ENCODE results near the gene SPATA9. TPM values are rescaled to one million over a fixed set of nuclear protein-coding genes. Genes with fewer than 3 reads are reported as not detected.

The SPATA9 gene
- total and polyA plus RNA-seq, 9 of the 15 experiments (the other 6 are each of a cell fraction or from before 2014, with no cell fraction given) = 0.16 to 5.5 (median 0.39) TPM; not detected in 3

DNA sequence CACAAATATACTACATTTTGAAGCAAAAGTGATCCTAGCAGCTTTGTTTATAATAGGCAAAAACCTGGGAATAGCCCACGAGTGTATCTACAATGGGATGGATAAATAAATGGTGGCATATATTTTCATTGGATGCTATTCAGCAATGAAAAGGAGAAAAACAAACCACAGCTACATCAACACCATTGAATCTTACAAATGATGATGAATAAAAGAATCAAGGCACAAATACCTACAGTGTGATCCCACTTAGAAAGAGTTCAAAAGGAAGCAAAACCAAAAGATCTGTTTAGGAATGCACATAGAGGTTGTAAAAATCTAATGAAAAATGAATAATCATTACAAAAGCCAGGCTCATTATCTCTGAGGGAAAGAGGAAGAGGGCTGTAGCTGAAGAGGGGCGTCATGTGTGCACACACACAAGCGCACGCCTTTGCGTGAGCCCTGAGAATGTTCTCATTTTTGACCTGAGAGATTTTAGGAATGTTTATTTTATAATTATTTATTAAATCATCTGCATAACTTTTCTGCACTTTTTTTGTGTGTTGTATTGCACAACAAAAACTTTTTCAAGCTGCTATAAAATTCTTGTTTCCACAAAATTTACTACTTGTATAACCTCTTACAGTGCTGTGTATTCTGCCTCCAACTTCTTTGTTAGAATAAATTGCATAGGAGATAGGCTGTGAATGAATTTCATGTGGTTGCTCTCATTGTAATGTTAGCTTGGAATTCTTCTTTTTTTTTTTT lies 42.5 kb upstream of the SPATA9 start (continued):
- TF ChIP-seq CXXC5 (CRISPR knock-in tag; IDR thresholded peaks at IDR 0.05) = peak; percentile 73
- 0 out of 2 replicates have a peak, but pooled peaks have one; percentile 17 for TF ChIP-seq SMARCA4 (IDR thresholded peaks at IDR 0.05)
- peak; percentile 30; the same call in 1 of the 2 replicates for TF ChIP-seq RBFOX2 (IDR thresholded peaks at IDR 0.05; ENCODE audit: low read depth, low read length)
- TF ChIP-seq ADNP (tag; IDR thresholded peaks at IDR 0.05) = 0 out of 2 replicates have a peak, but pooled peaks have one; percentile 29
- peak; percentile 17; the same call in 1 of the 2 replicates for TF ChIP-seq L3MBTL2 (IDR thresholded peaks at IDR 0.05)
- TF ChIP-seq ZNF217 (CRISPR knock-in tag; IDR thresholded peaks at IDR 0.05) = no peak
- peak; percentile 82 for TF ChIP-seq CEBPB (tag; IDR thresholded peaks at IDR 0.05)
- TF ChIP-seq, protein P1, sequence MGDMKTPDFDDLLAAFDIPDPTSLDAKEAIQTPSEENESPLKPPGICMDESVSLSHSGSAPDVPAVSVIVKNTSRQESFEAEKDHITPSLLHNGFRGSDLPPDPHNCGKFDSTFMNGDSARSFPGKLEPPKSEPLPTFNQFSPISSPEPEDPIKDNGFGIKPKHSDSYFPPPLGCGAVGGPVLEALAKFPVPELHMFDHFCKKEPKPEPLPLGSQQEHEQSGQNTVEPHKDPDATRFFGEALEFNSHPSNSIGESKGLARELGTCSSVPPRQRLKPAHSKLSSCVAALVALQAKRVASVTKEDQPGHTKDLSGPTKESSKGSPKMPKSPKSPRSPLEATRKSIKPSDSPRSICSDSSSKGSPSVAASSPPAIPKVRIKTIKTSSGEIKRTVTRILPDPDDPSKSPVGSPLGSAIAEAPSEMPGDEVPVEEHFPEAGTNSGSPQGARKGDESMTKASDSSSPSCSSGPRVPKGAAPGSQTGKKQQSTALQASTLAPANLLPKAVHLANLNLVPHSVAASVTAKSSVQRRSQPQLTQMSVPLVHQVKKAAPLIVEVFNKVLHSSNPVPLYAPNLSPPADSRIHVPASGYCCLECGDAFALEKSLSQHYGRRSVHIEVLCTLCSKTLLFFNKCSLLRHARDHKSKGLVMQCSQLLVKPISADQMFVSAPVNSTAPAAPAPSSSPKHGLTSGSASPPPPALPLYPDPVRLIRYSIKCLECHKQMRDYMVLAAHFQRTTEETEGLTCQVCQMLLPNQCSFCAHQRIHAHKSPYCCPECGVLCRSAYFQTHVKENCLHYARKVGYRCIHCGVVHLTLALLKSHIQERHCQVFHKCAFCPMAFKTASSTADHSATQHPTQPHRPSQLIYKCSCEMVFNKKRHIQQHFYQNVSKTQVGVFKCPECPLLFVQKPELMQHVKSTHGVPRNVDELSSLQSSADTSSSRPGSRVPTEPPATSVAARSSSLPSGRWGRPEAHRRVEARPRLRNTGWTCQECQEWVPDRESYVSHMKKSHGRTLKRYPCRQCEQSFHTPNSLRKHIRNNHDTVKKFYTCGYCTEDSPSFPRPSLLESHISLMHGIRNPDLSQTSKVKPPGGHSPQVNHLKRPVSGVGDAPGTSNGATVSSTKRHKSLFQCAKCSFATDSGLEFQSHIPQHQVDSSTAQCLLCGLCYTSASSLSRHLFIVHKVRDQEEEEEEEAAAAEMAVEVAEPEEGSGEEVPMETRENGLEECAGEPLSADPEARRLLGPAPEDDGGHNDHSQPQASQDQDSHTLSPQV (IDR thresholded peaks at IDR 0.05) = 0 out of 2 replicates have a peak, but pooled peaks have one; percentile 48
- TF ChIP-seq DMBX1 (CRISPR knock-in tag; IDR thresholded peaks at IDR 0.05; ENCODE audit: borderline replicate concordance) = peak; percentile 42; the same call in 1 of the 2 replicates
- no peak for TF ChIP-seq SMAD1 (IDR thresholded peaks at IDR 0.05; ENCODE audit: low read depth, low read length, partially characterized antibody)
- no peak for TF ChIP-seq ZNF165 (CRISPR knock-in tag; IDR thresholded peaks at IDR 0.05; ENCODE audit: borderline replicate concordance)
- TF ChIP-seq RNF2 (IDR thresholded peaks at IDR 0.05) = no peak
- TF ChIP-seq KDM1A (IDR thresholded peaks at IDR 0.05) = 0 out of 4 replicates have a peak, but pooled peaks of 1 of the 2 experiments have one; percentile 30
- no peak for TF ChIP-seq SIX5 (IDR thresholded peaks at IDR 0.05; ENCODE audit: borderline replicate concordance in 1 of 2, insufficient read depth in 1 of 2, low read depth in 1 of 2, low read length in 2 of 2)
- TF ChIP-seq NRF1 (conservative IDR thresholded peaks at IDR 0.05 in 1 of 2, IDR thresholded peaks at IDR 0.05 in 1 of 2) = peak in 1 of 2 experiments; percentile 50; a peak in 2 of 4 replicates
- 0 out of 2 replicates have a peak, but pooled peaks have one; percentile 27 for TF ChIP-seq DPF2 (IDR thresholded peaks at IDR 0.05)
- no peak for TF ChIP-seq SRF (CRISPR knock-in tag; IDR thresholded peaks at IDR 0.05)
